ENCODE results near the gene CNGA2. TPM values are rescaled to one million over a fixed set of nuclear protein-coding genes. Genes with fewer than 3 reads are reported as not detected.

The CNGA2 gene
- total RNA-seq, 1 donor from 2014 or later: not detected

GRCh38 chrX:151701071-151701470 lies 33.5 kb upstream of the CNGA2 start:
- Mint-ChIP-seq H3K36me3 (ENCODE audit: low read depth) (no peaks in the 10 kb centered on the region), H3K4me1 (ENCODE audit: low read depth) (no peaks in the 10 kb centered on the region), H3K9me3 (no peaks in the 10 kb centered on the region), H3K4me3 (ENCODE audit: low read depth) (no peak overlapping the region), H3K27me3 (ENCODE audit: low read depth) (peaks cover 1% of the 10 kb centered on the region), H3K27ac (no peak overlapping the region)
- intact Hi-C loops (cut with micrococcal nuclease): no loop called here
- DNase-seq (ENCODE audit: low spot score): no peak

GRCh38 chrX:151701531-151701930 lies 33.0 kb upstream of the CNGA2 start:
- peaks cover under 1% of the 10 kb centered on the region for H3K27me3 Mint-ChIP-seq (ENCODE audit: low read depth)
- no peaks in the 10 kb centered on the region for H3K36me3 Mint-ChIP-seq (ENCODE audit: low read depth)
- no peaks in the 10 kb centered on the region for H3K9me3 Mint-ChIP-seq
- DNase-seq (ENCODE audit: low spot score): no peak
- intact Hi-C loops (cut with micrococcal nuclease): no loop called here
- no peak overlapping the region for H3K27ac Mint-ChIP-seq
- no peaks in the 10 kb centered on the region for H3K4me1 Mint-ChIP-seq (ENCODE audit: low read depth)
- no peak overlapping the region for H3K4me3 Mint-ChIP-seq (ENCODE audit: low read depth)

GRCh38 chrX:151702026-151702714 lies 32.4 kb upstream of the CNGA2 start:
- H3K27ac Mint-ChIP-seq: no peak overlapping the region
- no peaks in the 10 kb centered on the region for H3K9me3 Mint-ChIP-seq
- no peak overlapping the region for H3K4me3 Mint-ChIP-seq (ENCODE audit: low read depth)
- no peaks in the 10 kb centered on the region for H3K4me1 Mint-ChIP-seq (ENCODE audit: low read depth)
- DNase-seq (ENCODE audit: low spot score): no peak
- no peaks in the 10 kb centered on the region for H3K27me3 Mint-ChIP-seq (ENCODE audit: low read depth)
- intact Hi-C loops (cut with micrococcal nuclease): no loop called here
- H3K36me3 Mint-ChIP-seq (ENCODE audit: low read depth): no peaks in the 10 kb centered on the region

- H3K27me3 Mint-ChIP-seq (ENCODE audit: low read depth): no peaks in the 10 kb centered on the region
- H3K4me1 Mint-ChIP-seq (ENCODE audit: low read depth): no peaks in the 10 kb centered on the region
- no peak overlapping the region for H3K27ac Mint-ChIP-seq
- H3K36me3 Mint-ChIP-seq (ENCODE audit: low read depth): no peaks in the 10 kb centered on the region
- H3K9me3 Mint-ChIP-seq: no peaks in the 10 kb centered on the region
- intact Hi-C loops (cut with micrococcal nuclease): no loop called here
- no peak for DNase-seq (ENCODE audit: low spot score)
- H3K4me3 Mint-ChIP-seq (ENCODE audit: low read depth): no peak overlapping the region
Measured at GRCh38 chrX:151702741-151703340, 31.7 kb upstream of the CNGA2 start.

GRCh38 chrX:151703487-151703886 lies 31.1 kb upstream of the CNGA2 start:
- intact Hi-C loops (cut with micrococcal nuclease): no loop called here
- Mint-ChIP-seq H3K36me3 (ENCODE audit: low read depth) (no peaks in the 10 kb centered on the region), H3K4me1 (ENCODE audit: low read depth) (no peaks in the 10 kb centered on the region)

GRCh38 chrX:151704041-151704663 lies 30.4 kb upstream of the CNGA2 start:
- DNase-seq (ENCODE audit: low spot score): no peak
- intact Hi-C loops (cut with micrococcal nuclease): no loop called here
- no peak overlapping the region for H3K4me3 Mint-ChIP-seq (ENCODE audit: low read depth)
- no peak overlapping the region for H3K27ac Mint-ChIP-seq
- no peaks in the 10 kb centered on the region for H3K36me3 Mint-ChIP-seq (ENCODE audit: low read depth)
- no peaks in the 10 kb centered on the region for H3K27me3 Mint-ChIP-seq (ENCODE audit: low read depth)
- H3K9me3 Mint-ChIP-seq: no peaks in the 10 kb centered on the region
- H3K4me1 Mint-ChIP-seq (ENCODE audit: low read depth): no peaks in the 10 kb centered on the region

More at GRCh38 chrX:151703487-151703886, 31.1 kb upstream of the CNGA2 start:
- H3K27ac Mint-ChIP-seq: no peak overlapping the region
- DNase-seq (ENCODE audit: low spot score): no peak
- H3K4me3 Mint-ChIP-seq (ENCODE audit: low read depth): no peak overlapping the region
- no peaks in the 10 kb centered on the region for H3K9me3 Mint-ChIP-seq
- H3K27me3 Mint-ChIP-seq (ENCODE audit: low read depth): no peaks in the 10 kb centered on the region

GRCh38 chrX:151708821-151709220 lies 25.7 kb upstream of the CNGA2 start:
- H3K4me1 Mint-ChIP-seq (ENCODE audit: low read depth): no peaks in the 10 kb centered on the region
- no peaks in the 10 kb centered on the region for H3K27me3 Mint-ChIP-seq (ENCODE audit: low read depth)
- no peaks in the 10 kb centered on the region for H3K36me3 Mint-ChIP-seq (ENCODE audit: low read depth)
- no peak for DNase-seq (ENCODE audit: low spot score)
- intact Hi-C loops (cut with micrococcal nuclease): no loop called here
- H3K9me3 Mint-ChIP-seq: no peaks in the 10 kb centered on the region
- H3K27ac Mint-ChIP-seq: no peak overlapping the region
- no peak overlapping the region for H3K4me3 Mint-ChIP-seq (ENCODE audit: low read depth)

GRCh38 chrX:151710457-151710856 lies 24.1 kb upstream of the CNGA2 start:
- Mint-ChIP-seq H3K4me1 (ENCODE audit: low read depth) (no peaks in the 10 kb centered on the region), H3K27ac (no peak overlapping the region), H3K36me3 (ENCODE audit: low read depth) (no peaks in the 10 kb centered on the region), H3K4me3 (ENCODE audit: low read depth) (no peak overlapping the region), H3K27me3 (ENCODE audit: low read depth) (no peaks in the 10 kb centered on the region), H3K9me3 (no peaks in the 10 kb centered on the region)
- intact Hi-C loops (cut with micrococcal nuclease): no loop called here
- no peak for DNase-seq (ENCODE audit: low spot score)

GRCh38 chrX:151711154-151711553 lies 23.4 kb upstream of the CNGA2 start:
- H3K27ac Mint-ChIP-seq: no peak overlapping the region
- intact Hi-C loops (cut with micrococcal nuclease): no loop called here
- no peaks in the 10 kb centered on the region for H3K36me3 Mint-ChIP-seq (ENCODE audit: low read depth)

GRCh38 chrX:151711787-151712186 lies 22.8 kb upstream of the CNGA2 start:
- no peaks in the 10 kb centered on the region for H3K36me3 Mint-ChIP-seq (ENCODE audit: low read depth)
- no peaks in the 10 kb centered on the region for H3K27me3 Mint-ChIP-seq (ENCODE audit: low read depth)
- H3K27ac Mint-ChIP-seq: no peak overlapping the region
- no peak overlapping the region for H3K4me3 Mint-ChIP-seq (ENCODE audit: low read depth)
- DNase-seq (ENCODE audit: low spot score): no peak
- no peaks in the 10 kb centered on the region for H3K9me3 Mint-ChIP-seq
- H3K4me1 Mint-ChIP-seq (ENCODE audit: low read depth): no peaks in the 10 kb centered on the region
- intact Hi-C loops (cut with micrococcal nuclease): no loop called here

More at GRCh38 chrX:151711154-151711553, 23.4 kb upstream of the CNGA2 start:
- DNase-seq (ENCODE audit: low spot score): no peak
- Mint-ChIP-seq H3K27me3 (ENCODE audit: low read depth) (no peaks in the 10 kb centered on the region), H3K4me1 (ENCODE audit: low read depth) (no peaks in the 10 kb centered on the region), H3K4me3 (ENCODE audit: low read depth) (no peak overlapping the region), H3K9me3 (no peaks in the 10 kb centered on the region)

GRCh38 chrX:151712253-151712652 lies 22.3 kb upstream of the CNGA2 start:
- intact Hi-C loops (cut with micrococcal nuclease): no loop called here
- H3K4me3 Mint-ChIP-seq (ENCODE audit: low read depth): no peak overlapping the region
- DNase-seq (ENCODE audit: low spot score): no peak
- H3K27ac Mint-ChIP-seq: no peak overlapping the region
- no peaks in the 10 kb centered on the region for H3K9me3 Mint-ChIP-seq
- H3K27me3 Mint-ChIP-seq (ENCODE audit: low read depth): no peaks in the 10 kb centered on the region
- no peaks in the 10 kb centered on the region for H3K4me1 Mint-ChIP-seq (ENCODE audit: low read depth)
- H3K36me3 Mint-ChIP-seq (ENCODE audit: low read depth): no peaks in the 10 kb centered on the region

- Mint-ChIP-seq H3K9me3 (no peaks in the 10 kb centered on the region), H3K4me1 (ENCODE audit: low read depth) (no peaks in the 10 kb centered on the region), H3K27ac (no peak overlapping the region), H3K36me3 (ENCODE audit: low read depth) (no peaks in the 10 kb centered on the region), H3K4me3 (ENCODE audit: low read depth) (no peak overlapping the region), H3K27me3 (ENCODE audit: low read depth) (no peaks in the 10 kb centered on the region)
- intact Hi-C loops (cut with micrococcal nuclease): no loop called here
- DNase-seq (ENCODE audit: low spot score): no peak
Measured at GRCh38 chrX:151713849-151714248, 20.7 kb upstream of the CNGA2 start.

GRCh38 chrX:151714362-151714761 lies 20.2 kb upstream of the CNGA2 start:
- H3K4me3 Mint-ChIP-seq (ENCODE audit: low read depth): no peak overlapping the region
- H3K9me3 Mint-ChIP-seq: no peaks in the 10 kb centered on the region
- no peak overlapping the region for H3K27ac Mint-ChIP-seq
- intact Hi-C loops (cut with micrococcal nuclease): no loop called here
- no peaks in the 10 kb centered on the region for H3K4me1 Mint-ChIP-seq (ENCODE audit: low read depth)
- H3K27me3 Mint-ChIP-seq (ENCODE audit: low read depth): no peaks in the 10 kb centered on the region
- no peak for DNase-seq (ENCODE audit: low spot score)
- H3K36me3 Mint-ChIP-seq (ENCODE audit: low read depth): no peaks in the 10 kb centered on the region
